ENCODE measurements around the gene TEKT5.

The TEKT5 gene

DNA sequence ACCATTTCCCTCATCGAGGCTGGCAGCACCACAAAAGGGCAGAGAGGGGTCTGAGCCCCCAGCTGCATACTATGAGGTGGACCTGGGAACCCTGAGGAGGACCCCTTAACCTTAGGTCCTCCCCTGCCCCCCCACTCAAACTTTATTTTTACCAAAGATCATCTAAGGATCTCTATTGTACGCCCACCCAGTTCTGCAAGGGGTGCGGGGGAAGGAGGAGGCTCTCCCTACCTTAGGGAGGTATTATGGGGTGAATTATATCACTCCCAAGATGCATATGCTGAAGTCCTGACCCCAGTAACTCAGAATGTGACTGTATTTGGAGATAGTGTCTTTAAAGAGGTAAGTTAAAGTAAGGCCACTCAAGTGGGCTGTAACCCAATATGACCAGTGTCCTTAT is 87.6 kb downstream of the TEKT5 start:
- DNase-seq: no peak

DNA sequence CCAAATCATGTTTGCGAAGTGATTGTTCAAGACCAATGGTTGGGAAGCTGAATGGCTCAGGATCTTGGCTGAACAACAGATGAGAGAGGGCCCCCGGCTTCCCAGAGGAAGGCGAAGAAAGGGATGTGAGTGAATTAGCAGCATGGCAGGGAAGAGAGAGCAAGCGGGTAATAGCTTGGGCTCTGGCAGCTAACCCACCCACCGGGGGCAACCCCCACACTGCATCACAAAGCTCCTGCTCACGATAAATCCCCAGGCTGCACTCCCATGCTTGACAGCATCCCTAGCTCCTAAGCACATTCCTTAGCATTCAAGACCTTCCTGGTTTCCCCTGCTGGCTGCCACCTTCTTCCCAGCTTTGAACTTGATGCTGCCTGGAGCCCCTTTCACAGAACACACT is 88.1 kb downstream of the TEKT5 start:
- no peak for DNase-seq

DNA sequence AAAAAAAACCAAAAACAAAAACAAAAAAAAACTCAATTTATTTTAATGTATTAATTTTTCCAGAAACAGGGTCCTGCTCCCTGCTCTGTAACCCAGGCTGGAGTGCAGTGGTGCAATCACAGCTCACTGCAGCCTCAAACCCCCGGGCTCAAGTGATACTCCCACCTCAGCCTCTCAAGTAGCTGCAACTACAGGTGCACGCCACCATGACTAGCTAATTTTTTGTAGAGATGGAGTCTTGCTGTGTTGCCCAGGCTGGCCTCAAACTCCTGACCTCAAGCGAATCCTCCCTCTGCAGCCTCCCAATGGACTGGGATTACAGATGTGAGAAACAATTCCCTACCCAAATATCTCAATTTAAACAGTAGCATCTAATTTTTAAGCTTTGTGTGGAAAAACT is 89.1 kb downstream of the TEKT5 start:
- no peak for DNase-seq

DNA sequence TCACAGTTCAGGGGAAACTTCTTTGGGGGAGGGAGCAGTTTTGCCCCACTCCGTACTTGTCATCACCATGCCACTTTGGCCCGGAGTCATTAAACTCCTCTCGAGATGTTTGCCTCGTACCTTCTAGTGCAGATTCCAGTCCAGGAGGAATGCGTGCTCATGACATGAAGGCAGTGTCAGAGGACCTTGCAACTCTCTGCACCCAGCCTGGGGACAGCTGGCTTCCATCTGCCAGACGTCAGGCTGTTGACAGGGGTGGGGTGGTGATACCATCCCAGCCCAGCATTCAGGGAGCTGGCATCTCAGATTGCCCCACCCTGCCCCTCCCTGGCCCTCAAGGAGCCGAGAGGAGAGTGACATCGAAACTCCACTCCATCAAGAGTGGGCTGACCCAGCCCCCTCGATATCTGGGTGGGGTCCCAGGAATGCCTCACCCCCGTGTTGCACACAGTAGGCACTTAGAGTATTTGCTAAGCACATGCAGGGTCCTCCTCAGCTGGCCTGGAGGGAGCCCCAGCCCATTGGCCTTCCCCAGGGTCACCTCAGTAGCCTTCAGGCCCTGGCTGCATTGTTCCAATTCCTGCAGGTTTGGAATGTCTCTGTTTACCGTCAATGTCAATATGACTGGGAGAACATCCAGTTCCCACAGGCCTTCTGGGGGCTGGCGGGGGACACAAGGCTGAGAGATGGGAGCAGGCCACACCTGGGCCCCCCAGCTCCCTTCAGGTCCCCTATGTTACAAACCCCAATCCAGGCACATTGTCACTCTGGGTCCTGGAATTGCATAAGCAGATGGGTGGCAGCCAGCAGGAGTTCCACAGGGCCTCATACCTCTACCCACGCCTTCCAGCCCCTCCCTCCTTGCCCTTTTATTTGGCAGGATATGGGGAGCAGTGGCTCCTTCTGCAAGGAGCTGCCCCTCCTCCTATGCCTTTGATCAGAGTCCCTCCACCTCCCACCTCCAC is 93.0 kb downstream of the TEKT5 start:
- DNase-seq: no peak

DNA sequence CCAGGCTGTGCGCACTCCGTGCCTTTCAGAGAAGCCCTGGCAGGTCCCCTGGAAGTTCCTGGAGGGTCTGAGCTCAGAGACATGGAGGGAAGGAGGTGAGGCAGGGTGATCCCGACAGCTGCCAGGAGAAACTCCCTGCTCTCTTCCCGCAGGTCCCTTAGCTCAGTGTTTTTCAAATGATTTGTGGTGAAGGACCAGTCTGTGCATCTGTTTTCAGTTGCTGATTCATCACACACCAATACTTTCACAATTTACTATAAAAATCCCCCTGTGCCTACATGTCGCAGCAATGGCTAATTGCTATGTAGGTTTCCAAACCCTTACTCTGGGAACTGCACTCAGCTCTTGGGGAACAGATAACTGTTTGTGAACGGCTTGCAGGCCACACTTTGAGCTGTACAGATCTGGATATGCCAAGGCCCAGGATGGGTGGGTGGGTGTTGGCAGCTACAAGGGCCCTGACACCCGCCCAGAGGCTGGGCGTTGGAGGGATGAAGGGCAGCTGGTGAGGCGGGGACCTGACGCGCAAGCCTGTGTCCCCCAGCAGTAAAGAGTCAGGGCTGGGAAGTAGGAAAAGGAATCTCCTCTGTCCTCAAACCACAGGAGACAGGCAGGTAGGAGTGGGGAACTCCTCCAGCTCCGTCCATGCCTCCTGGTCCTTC is 93.8 kb downstream of the TEKT5 start:
- no peak for DNase-seq

DNA sequence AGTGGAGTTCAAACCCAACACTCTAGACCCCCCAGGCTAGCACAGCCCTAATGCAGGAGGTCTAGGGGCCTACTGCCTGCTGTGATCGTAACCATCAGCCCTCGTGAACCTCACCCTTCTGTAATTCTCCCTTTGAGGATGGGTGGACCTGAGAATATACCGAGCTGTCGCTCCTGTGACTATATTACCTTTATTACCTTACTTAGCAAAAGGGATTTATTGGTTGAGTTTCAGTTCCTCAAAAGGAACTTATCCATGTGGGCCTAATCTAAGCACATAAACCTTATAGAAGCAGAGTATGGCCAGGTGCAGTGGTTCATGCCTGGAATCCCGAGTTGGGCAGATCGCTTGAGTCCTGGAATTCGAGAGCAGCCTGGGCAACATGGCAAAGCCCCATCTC is 95.1 kb downstream of the TEKT5 start:
- no peak for DNase-seq

DNA sequence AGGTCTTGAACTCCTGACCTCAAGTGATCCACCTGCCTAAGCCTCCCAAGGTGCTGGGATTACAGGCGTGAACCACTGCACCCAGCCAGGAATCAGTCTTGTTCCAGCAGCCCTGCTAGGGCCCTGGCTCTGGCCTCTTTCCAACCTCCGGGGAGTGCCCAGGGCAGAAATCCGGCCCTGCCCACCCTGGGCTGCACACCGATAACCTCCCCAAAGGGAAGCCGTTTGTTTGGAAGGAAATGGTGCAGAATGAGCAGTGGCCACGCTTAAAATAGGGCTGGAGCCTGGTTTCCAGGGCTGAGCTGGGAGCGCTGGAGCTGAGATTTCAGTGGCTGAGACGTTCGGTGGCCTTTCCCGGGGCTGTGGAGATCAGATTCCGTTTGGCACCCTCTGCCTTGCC is 96.6 kb downstream of the TEKT5 start:
- no peak for DNase-seq

DNA sequence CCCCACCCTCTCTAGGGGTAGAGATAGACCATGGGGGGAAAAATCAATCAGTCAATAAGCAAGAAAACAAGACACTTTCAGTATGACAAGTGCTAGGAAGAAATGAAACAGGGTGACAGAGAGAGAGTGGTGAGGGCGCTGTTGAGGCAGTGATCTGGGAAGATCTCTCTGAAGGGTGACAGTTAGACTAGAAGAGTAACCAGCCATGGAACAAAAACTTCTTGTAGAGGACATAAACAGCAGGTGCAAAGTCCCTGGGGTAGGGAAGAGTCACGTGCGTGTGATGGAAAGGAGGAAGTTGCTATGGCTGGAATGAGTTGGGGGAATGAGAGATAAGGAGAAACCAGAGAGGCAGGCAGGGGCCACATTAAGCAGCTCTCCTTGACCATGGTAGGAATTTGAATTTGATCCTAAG is 97.5 kb downstream of the TEKT5 start:
- DNase-seq: no peak

DNA sequence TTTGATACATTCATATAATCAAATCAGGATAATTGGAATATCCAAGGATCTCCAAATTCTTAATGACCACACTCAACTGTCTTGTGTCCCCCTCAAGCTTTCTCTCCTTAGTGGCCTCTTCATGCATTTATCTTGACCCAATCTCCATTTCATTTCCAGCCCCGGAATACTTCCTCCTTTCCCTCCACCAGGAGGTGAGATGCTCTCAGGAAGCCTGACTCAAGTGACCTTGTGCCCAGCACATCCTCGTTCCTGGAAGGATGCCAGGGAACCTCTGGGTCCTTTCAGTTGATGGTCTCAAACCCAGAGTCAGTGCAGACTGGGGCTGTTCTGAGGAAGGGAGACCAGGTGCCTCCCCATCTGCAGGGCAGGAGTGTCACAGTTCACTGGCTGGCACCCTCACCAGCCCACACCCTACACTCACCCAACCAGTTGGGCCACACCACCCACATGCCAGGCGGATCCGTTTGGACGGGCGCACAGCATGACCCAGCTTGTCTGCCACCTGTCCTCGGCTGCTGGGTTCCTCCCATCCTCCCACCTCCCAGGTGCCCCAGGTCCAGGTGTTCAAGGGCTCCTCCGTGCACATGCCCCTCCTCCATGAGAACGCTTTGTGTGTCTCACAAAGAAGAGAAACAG is 100.3 kb downstream of the TEKT5 start:
- DNase-seq: no peak

DNA sequence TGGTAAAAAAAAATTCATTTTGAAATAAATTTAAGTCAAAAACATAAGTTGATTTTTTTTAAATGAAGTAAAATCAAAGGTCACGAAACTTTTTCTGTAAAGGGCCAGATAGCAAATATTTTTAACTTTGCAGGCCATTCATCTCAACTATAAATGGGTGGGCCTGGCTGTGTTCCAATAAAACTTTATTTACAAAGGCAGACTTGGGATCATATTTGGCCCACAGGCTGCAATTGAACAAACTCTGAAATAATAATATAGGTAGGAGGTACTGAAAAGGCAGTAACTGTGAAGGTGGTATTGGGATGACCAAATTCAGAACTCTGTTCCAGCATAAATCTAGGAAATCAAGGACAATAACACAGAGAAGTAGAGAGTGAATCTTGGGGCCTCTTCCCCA is 102.1 kb downstream of the TEKT5 start:
- no peak for DNase-seq

DNA sequence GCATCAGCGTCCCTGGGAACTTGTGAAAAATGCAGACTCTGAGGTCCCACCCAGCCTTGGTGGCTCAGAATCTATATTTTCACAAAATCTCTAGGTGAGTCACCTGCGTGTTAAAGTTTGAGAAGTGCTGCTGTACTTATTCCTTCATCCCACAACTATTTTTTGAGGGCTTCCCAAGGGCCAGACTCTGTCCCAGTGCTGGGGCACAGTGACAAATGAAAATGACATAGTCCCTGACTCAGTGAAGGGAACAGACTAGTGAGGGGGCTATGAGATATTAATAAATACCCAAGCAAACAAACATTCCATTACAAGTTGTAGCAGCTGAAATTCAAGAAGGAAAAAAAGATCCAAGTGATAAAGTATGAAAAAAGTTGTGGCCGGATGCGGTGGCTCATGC is 104.4 kb downstream of the TEKT5 start:
- DNase-seq: no peak

DNA sequence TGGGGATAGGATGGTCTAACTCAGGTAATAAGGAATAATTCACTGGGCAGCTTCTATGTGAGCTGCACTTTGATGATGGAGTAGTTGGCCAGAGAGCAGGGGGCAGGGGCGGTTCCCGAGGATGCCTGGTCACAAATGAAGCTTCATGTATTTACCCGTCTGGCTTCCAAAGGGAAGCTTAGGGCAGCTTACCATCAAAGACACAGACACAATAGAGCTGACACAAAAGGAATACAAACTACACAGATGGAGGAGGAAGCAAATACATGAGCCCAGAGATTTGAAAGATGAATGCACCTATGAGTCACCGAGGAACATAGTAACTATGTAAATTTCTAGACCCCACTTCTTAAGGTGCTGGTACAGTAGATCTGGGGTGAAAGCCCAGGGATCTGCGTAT is 105.6 kb downstream of the TEKT5 start:
- no peak for DNase-seq

DNA sequence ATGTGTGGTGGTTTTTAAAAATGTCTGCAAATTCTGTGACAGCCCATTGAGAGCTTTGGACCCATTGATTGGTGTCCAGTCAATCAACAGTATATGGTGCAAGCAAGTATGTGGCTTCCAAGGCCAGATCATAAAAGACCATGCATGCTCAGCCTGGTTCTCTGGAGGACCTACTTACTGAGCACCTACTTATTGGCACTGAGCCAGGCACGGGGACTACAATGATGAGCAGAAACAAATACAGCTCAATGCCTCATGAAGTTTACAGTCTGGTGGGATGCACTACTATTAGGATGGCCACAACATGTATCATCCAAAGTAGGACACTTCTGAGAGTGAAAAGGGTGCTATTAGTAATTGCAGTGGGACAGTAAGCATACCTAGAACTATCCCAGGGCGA is 107.1 kb downstream of the TEKT5 start:
- DNase-seq: no peak

DNA sequence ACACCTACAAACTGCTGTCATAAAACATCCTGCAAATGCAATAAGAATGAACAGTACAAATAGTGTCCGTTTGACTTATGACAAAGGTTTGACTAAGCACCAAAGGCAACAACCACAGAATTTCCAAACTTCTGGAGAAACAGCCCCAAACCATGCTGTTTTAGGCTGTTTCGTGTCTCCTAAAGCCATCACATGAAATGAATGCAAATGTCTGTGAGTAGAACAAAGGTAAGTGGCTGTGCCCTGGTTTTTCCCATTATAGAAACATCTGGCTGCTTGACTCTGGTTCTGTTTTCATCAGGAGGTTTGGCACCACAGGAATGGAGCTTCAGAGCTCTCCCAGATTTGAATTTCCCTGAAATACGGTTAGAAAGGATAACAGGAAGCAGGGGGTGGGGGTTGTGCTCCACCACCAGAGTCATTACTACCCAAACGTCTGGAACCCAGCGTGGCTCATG is 109.7 kb downstream of the TEKT5 start:
- DNase-seq: no peak

DNA sequence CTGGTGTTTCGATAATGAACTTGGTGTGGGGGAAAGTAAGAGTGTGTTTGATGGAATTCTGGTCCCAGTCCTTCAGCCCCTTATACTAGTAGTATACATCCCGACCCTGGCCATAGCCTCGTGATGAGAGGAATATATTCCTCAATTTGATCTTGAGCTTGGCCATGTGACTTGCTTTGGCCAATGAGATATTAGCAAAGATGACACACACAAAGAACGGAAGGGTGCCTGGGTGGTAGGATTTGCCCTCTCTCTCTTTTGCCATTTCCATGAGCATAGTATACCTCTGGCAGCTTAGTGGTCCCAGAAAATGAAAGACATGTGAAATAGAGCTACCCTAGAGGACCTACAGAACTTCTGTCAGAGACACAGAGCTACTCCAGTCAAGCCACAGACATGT is 111.5 kb downstream of the TEKT5 start:
- DNase-seq: no peak

DNA sequence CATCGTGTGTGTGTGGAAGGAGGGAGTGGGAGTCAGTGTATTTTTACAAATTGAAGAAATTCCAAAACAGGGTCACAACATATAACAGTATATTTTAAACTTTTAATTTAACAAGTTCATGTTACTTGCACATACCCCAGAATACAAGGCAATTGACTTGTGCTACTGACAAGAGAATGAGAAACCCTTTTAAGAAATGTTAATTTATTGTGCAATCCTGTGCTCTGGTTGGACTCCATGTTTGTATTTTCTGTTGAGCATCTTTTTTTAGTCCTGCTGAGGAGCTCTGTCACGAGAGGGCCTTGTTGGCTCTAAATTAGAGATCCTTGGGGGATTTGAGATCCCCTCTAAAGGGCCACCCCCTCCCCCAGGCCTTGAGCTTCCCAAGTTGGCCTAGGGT is 113.2 kb downstream of the TEKT5 start:
- DNase-seq: no peak

DNA sequence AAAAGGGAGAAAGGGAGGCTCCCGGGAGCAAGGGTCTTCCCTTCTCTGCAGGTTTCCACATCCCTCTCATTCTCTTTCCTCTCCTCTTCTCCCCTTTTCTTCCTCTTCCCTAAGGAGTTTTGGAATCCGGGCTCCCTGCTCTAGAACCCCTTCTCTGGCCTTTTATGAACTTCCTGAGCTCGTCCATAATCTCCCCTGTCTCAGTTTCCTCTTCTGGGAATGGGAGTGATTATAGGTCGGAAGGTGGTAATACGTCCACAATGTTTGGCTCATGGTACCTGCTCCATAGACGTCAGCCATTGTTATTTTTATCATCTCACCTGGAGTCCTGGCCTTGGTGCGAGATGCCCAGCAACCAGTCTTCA is 113.9 kb downstream of the TEKT5 start:
- DNase-seq: no peak

DNA sequence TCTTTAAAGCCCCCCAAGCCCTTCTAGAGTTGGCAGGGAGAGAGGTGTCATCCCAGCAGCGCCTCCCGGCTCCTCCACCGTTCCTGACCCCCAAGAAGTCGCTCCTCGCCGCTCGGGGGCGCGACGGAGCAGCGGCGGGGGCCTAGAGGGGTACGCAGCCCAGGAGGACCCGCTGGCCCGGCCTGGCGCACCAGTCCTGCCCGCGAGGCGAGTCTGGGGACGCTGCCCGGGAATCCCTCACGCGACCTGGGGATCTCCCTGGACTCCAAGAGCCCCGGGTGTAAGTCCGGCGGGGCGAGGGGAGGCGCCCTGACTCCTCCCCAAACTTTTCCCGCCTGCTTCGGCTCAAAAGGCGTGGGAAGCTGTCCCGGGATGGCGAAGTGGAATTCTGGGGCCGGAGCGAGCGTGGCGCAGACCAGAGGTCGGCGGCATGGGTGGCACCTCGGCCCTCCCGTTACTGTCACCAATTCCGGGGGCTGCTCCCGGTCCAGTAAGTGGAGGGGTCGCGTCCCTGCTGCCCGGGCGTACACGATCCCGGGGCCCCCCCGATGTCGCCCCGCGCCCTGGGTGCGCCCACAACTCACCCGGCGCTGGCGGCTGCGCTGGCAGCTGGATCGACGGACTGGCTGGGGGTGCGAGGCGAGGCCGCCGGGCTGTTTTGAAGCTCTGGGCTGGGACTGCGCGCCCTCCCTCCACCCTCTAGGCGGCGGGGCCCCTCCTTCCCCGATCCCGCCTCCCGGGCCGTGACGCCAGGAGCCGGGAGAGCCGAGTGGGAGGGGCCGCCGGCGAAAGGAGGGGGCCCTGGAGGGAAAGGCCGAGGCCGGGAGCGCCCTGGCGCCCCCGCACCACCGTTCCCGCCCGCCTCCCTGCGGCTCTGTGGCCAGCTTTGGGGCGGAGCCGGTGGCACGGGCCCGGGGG is 114.5 kb downstream of the TEKT5 start, which contains the start of gene EMP2:
TSS of gene EMP2 (minus strand) at position 634 of the 918 bp plus-strand sequence. CDS start 32,981 bp downstream, outside the sequence.
- DNase-seq: no peak

DNA sequence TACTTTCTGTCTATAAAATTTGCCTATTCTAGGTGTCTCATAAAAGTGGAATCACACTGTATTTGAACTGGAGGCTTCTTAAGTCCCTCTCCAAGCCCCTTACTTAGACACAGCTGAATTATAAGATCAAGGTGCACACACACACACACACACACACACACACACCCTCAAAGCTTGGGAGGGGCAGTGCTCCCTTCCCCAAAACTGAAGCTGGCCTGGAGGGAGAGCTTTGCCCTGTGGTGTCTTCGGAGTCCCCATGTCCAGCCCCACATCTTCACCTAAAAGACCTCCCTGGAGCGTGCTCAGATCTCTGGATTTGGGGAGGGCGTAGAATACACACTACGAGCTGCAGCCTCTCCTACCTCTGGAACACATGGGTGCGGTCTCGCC is 115.2 kb downstream of the TEKT5 start:
- no peak for DNase-seq

DNA sequence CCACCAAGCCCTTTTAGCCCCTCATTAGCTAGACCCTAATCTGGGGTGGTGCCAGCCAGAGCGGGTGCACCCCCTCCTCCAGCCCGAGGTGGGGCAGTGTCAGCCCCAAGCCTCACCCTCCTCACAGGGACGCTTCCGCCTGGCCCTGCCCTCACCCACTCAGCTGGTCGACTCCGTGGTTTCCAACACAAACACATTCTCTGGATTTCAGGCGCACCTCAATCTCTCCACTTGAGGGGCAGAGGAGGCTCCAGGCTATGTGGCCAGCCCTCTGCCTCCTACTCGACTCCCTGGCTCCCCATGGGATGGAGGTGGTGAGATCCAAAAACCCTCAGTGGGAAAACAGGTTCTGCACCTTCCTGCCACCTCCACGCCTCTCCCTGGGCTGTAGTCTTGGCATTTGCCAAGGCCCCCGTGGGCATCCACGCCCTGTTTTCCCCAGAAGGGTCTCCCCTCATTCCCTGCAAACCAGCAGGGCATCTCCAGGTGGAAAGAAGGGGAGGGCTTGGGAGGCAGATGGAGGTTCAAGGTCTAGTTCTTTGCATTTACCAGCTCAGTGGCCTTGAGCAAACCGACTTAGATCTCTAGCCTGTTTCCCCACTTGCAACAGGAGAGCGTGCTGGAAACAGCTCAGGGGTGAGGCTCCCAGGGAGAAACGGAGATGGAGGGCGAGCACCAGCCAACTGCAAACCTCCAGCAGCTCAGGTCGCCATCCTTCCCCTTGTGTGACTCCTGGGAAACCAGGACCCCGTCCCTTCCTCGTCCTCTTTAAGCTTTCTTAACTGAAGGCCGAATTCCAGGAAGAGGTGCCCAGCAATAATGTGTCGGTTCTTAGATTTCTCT is 116.0 kb downstream of the TEKT5 start:
- DNase-seq: no peak
